Hematopoietic multipotent progenitor cell treated with erythropoietin and hydrocortisone succinate and interleukin-3 and kit ligand, for 4 days (in vitro differentiated cells): ENCODE measurements around the gene TNXB.
"Not testable (repeated sequence)": the region's sequence is repeated elsewhere in the genome, so short reads cannot be mapped to it uniquely, and the experiment has no call there.

ENCODE experiments used
- DNase-seq: peaks from one replicate; pipeline ENCODE4 v3.0.0-alpha.2; 2015

The TNXB gene

DNA sequence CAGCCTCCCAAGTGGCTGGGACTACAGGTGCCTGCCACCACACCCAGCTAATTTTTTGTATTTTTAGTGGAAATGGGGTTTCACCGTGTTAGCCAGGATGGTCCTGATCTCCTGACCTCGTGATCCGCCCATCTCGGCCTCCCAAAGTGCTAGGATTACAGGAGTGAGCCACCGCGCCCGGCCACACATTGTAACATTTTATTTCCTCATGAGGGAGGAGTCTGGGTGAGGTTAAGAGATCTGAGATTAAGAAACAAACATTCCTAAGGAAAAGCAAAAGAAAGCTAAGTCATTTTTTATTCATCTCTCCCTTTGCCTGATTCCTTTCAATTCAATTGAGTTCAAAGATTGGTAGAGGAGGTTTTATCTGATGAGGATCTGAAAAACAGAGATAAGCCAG is 35.1 kb upstream of the TNXB start:
- not testable (repeated sequence) for DNase-seq

DNA sequence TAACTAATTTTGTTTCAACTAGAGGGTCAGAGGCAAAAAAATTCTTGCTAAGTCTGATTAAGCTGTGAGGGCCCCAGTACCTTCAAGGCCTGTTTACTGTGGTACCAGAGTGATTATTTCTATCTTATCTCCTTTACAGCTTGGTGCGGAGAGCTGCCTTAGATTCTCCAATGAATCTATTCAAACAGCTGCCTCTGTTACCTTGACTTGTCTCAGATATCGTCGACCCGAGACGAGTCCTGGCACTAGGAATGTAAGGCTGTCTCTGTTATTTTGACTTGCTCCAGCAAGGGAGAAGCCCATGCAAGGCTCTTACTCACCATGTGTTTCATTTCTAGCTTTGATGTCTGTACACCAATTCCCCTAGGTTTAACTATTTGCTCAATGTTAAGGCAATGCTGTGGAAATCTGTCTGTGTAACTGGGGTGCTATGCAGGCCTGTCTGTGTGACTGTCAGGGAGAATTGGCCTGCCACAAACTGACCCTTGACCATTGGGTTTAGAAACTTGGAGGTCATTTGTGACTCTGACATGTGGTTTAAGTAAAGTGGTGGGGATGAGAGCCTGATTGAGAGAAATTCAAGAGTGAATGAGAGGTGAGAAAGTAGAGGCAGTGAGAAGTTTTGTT is 31.4 kb upstream of the TNXB start:
- DNase-seq, result no peak

DNA sequence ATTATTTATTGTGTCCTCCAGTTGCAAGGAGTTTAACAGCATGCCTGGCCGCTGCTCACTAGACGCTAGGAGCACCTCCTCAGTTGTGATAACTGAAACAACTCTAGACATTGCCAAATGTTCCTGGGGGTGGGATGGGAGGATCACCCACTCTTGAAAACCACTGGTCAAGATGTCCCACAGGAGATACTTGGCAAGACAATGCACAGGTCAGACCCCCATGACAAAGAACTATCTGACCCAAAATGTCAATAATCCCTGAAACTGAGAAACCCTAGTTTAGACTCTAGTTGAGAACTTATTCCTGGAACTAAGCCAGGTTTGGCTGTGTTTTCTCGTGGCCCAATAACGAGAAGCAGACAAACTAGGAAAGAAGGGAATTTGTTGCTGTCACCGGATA is 30.5 kb upstream of the TNXB start:
- DNase-seq, result no peak

DNA sequence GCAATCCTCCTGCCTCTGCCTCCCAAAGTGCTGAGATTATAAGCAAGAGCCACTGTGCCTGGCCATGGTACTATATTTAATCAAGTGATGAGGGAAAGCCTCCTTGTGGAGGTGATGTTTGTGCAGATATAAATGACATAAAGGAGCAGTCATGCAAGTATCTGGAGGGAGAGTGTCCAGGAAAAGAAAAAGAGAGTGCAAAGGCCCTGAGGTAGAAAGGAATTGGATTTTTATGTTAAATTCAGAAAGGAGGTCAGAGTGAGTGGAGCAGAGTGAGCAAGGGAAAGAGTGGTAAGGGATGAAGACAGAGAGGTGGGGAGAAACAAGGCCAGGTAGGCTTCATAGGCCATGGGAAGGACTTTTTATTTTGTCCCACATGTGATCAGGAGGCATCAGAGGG is 28.3 kb upstream of the TNXB start:
- no peak for DNase-seq

DNA sequence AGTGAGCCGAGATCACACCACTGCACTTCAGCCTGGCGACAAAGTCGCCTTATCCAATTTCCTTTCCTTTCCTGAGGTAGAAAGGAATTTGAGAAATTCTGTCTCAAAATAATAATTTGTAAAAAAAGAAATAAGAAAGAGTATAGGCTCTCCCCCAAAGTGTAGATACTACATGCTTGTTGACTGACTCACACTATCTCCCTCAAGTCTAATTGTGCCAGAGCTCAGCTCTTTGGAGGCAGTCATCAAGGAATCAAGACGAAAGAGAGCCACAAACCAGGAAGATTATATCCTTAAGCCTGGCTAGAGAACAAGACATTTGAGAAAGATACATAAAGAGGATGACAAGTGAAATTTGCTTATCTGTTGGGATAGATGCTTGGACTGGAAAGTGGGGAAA is 24.6 kb upstream of the TNXB start:
- DNase-seq, result no peak

DNA sequence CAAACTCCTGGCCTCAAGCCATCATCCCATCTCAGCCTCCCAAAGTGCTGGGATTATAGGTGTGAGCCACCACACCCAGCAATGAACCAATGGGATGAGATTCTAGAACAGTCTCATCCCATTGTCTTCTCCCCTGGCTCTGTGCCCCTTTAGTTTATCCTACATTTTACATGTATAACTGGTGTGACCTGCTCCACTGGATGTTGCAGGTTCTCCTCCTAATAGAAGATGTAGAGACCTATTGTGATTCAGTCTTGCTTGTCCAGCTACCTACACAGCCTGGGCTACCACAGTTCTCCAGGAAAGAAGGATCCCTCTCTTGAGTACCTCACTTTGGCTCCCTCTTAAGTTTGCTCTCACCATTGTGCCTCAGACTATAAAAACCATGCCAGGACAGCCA is 23.0 kb upstream of the TNXB start:
- DNase-seq, result no peak

DNA sequence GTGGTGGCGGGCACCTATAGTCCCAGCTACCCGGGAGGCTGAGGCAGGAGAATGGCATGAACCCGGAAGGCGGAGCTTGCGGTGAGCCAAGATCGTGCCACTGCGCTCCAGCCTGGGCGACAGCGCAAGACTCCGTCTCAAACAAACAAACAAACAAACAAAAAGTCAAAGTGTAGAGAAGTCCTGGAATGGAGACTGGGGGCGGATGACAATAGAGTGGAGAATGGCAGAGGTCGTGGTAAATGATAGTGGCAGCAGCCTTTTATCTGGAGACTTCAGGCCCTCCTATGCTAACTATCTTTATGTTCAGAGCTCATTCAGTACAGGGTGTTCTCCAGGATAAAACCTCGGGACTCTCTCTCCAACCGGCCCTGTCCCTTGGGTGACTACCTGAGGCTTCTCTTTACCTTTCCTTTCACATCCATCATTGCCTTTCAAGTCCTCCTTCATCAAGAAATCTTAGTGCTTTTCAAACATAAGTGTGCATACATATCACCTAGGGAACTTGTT is 22.4 kb upstream of the TNXB start:
- DNase-seq, result peak; percentile 90

DNA sequence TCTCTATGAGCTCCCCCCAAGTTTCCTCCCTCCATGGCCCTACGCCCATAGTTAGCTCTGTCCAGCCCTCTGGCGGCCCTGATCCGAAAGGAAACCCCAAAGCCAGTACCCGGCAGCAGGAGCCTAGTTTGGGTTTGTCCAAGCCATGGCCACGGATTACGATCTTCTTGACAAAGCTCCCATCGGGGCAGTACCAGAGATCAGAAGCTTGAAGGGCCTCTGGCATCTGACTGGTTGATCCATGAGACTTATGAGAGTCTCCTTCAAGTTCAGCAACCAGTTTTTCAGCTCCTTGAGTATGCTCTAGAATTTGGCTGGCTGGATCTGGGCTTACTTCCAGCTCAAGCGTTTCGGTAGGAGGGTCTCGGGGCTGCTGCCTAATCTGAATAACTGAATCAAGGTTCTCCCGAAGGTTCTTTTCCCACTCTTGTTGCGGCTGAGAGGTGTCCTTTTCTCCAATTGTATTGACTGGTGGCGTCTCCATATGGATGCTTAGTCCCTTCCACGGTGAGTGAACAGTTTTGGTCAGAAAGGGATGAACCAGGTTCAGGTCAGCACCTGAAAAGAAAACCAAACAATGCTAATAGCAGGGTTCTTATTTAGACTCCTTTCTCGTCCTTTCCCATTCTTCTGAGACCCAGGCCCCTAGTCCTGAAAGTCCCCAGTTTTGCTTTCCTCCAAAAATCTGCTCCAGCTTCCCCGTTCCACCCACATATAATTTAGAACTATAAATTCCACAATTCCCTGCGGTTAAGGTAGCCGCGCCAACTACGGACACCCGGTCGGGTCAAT is 20.4 kb upstream of the TNXB start:
- no peak for DNase-seq

DNA sequence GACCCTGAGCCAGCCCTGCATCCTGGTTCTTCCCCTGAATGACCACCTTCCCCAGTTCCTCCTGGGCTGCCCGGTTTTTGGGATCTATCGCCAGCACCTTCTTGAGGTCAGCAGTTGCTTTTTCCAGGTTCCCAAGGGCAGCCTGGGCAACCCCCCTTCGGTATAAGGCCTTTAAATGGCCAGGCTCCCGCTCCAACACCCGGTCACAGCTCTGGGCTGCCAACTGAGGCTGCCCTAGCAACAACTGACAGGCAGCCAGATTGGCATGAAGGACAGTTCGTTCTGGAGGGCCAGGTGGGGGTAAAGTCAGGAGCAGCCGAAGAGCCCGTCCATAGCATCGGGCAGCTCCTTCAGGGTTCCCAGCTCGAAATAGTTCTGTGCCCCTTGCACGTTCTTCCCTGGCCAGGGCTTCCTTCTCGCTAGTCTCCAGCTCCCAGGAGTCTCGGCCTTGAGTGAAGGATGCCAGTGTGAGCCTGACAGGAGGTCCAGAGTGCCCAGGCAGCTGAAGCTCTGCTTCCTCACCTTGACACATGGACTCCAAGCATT is 19.7 kb upstream of the TNXB start:
- DNase-seq, result no peak

DNA sequence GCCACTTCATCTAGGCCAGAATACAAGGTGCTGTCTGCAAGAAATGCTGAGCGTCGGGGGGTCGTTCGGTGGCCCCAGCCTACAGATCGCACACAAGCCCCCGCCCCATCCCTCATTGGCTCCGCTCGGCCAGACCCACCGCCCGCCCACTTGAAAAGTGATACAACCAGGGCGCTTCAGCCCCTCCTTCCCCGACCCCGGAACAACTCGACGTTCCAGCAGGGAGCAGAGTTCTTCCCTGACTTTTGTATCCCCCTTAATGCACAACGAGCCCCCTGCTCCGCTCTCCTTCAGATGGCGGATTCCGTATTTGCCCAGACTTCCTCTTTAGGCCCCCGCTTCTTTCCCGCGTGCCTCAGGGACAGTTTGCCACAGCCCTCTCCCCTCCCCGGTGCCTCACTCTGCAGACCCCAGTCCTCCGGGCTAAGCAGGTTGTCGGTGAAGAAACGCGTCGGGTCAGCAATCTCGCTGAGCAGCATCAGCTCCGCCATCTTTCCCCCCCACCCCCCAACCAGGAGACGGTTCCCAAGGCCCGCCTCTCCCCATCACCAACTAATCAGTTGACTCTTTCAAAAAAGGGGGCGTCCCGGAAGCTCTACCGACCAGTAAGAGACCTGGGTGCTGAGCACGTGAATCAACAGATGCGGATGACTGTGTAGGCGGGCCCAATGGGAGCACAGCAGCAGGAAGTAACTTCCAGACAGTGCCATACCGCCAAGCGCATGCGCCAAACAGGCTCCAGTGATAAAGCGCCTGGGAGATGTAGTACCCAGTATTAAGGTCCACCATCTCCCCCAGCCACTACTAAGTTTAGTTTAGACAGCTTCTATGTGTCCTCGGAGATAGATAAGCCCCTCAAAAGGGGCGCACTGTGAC is 18.8 kb upstream of the TNXB start, which contains the start of gene ATF6B:
Gene ATF6B (minus strand): TSS at position 530 of the 876 bp plus-strand sequence. CDS start 39 bp downstream, at position 491.
- DNase-seq, result peak; percentile 100

DNA sequence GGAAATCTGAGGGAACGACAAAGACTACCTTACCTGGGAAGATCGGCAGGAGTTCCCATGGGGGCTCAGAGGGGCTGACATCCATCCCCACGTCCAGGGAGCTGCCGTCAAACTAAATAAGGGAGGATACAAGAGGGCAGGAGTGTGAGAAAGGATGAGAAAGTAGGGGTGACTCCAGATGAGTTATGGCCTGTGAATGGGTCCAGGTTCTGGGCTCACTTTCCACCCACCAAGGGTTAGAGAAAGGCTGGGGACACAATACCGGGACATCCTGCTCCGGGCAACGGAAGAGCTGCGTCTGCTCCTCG is 18.2 kb upstream of the TNXB start:
- no peak for DNase-seq

DNA sequence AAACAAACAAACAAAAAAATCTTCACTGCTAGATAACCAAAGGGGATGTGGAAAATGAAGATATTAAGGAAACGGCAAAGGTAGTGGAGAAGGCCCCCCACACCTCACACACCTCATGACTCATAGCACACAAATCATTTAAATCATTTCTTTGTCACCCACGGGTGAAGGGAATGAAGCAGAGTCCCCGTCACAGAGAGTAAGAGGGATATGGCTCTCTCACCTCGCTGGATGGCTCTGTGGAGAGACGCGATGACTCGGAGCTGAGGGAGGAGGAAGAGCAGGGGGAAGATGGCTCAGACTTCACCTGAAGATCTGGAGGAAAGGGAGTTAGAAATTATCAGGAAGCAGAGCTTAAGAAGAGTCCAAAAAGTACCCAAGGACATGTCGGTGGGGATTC is 17.7 kb upstream of the TNXB start:
- no peak for DNase-seq

DNA sequence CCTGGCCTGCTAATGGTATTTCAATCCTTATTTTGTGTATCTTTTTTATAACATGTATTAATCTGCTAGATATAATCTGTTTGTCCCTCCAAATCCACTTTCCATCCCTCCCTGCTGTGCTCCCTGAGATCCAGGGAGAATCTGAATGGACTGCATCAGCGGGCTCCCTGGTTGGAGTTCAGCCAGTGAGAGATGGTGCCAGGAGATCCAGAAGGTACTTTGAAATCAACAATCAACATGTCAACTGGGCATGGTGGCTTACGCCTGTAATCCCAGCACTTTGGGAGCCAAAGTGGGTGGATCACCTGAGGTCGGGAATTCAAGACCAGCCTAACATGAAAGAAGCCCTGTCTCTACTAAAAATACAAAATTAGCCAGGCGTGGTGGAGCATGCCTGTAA is 14.5 kb upstream of the TNXB start:
- DNase-seq, result no peak

DNA sequence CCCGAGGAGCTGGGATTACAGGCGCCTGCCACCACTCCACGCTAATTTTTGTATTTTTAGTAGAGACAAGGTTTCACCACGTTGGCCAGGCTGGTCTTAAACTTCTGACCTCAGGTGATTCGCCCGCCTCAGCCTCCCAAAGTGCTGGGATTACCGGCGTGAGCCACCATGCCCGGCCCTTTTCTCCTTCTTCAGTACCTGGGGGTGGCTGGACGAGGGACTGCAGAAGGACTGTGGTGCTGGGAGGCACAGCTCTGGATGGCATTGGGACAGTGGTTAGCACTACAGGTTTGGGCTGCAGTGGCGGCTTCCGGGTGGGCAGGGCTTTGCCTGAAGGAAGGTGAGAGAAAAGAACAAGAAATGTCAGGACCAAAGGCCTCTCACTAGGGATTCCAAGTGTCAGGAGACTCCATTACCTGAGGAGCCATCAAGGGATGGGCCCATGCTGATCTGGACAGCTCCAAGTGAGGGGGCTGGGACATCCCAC is 11.5 kb upstream of the TNXB start:
- DNase-seq, result no peak

DNA sequence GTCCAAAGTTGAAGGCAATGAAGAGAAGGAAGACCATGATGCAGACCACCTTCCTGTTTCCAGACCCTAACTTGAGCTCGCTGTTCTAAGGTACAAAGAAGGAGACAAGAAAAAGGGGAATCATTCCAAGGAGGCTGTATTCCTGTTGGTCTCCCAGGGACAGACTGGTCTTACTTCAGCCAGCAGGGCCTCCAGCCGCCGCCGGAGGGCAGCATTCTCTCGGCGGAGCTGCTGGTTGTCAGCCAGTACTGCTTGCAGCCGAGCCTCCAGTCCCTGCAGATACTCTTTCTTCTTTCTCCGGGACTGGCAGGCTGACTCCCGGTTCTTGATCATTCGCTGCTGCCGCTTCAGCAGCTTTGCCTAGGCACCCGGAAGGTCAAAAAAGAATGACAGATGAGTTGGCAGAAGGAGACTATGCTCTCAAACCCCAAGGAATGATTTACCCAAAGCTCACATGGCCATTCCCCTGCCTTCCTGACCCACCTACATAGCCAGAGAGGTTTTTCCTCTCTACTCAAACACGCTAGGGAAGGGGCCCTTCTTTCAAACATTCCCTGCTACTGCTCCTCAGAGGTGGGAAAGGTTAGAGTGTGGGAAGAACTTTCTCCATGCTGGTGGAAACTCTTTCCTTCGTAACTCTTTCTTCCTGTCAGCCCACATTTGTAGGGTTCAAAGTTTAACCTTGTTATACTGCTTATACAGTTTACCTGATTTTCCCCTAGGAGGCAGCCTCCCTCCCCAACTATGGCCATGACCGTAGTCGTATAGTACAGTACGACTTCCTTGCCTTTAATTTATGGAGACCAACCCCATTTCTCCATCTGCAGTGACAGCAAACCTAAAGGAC is 9.9 kb upstream of the TNXB start:
- peak; percentile 91 for DNase-seq

DNA sequence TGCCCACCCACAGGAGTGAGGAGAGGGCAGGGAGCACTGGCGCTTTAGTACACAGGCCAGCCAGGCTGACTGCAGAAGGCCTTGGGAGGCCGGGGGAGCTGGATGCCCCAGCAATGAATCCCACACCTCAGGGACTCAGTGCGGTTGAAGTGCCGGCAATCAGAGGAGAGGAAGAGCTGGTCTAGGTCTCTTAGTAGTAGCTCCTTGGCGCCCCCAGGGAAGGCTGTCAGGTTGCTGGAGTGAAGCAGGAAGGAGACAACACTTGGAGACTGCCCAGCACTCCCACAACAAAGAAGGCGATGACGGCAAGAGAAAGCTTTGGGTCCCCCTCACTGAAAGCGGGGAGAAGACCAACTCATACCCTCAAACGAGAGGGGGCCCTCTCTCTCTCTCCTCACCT is 8.3 kb upstream of the TNXB start:
- no peak for DNase-seq

DNA sequence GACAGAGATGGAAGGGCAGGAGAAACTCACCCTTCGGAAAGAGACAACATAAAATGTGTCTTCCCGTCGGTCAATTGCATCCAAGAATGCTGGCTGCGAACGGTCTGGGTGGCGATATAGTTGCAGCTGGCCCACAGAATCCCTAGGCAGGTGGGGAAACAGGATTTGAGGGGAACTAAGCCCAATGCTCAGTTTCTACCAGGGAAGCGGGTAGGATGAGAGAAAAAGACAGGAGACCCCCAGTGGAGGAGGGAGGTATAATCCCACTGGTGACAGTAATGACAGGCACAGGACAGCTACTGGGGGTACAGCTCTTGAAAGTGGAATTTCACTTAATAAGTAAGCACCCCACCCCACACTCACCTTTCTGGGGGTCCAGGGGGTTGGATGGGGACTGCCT is 7.5 kb upstream of the TNXB start:
- peak; percentile 66 for DNase-seq

DNA sequence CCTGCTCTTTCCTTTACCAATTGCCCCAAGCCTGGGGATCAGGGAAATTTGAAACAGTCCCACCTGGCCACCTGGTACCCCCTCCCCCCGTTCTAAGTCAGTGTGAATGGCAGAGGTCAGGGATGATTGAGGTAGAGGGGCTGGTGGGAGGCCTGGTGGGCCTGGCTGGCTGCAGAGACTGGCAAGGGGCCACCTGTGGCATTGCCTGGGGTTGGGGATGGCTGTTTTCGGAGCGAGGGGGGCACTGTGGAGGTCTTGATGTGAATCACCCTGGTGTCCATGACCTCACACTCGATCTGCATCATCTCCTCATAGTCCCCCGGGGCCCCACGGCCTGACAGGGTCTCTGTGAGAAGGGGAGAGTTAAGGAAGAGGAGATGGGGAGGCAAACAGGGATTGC is 6.5 kb upstream of the TNXB start:
- no peak for DNase-seq

DNA sequence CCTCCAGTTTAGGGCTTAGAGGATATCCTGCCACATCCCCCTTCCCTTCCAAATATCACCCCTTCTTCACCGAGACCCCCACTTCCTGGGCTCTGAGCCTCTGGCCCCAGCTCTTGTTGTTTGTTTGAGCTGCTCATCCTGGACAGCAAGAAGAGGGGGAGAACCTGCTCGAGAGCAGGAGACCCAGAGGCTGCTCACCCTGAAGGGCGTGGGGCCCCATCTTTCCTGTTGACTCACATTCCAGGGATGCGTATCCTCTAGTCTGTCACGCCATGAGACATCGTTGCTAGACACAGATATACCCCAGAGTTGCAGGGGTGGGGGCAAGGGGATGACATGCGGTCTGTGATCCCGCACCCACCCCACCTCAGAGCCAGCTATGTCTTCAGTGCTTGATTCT is 5.7 kb upstream of the TNXB start:
- DNase-seq, result no peak

DNA sequence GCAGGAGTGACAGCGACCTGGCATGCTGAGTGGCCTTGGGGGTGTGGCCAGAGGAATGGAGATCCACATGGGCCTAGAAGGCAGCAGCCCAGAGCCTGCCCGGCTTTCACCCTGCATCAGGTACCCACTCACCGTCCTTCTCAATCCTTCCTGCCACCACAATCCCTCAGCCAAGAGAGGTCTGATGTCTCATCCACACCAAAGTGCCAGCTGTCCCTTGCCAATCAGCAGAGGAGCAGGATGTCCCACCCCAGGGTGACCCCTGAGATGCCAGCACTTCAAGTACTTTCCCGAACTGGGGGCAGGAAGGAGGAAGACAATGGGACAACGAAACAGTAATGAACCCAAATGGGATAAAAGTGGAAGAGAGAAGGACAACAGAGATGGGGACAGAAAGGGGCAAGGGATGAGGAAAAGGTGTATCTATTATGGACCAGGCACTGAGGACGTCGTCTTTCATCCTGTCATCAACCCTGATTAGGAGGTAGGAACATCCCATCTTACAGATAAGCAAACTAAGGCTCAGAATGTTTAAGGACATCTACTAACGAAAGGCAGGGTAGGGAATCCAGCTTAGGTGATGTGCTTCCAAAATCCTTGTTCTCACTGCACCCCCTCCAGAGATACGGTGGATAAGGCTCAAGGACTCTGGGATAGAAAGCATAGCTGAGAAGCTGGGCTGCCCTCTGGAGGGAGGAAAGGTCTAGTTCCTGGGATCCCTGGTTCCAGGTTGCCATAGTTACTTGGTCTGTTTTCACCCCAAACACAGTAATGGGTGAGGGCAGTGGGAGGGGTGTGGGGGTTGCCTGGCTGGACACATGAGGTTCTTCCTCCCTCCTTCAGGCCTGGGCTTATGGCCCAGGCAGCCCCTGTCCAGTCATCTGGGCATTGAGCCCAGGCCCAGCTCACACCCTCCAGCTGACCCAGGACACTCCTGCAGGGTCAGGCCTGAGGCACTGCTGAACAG is 4.5 kb upstream of the TNXB start:
- no peak for DNase-seq

DNA sequence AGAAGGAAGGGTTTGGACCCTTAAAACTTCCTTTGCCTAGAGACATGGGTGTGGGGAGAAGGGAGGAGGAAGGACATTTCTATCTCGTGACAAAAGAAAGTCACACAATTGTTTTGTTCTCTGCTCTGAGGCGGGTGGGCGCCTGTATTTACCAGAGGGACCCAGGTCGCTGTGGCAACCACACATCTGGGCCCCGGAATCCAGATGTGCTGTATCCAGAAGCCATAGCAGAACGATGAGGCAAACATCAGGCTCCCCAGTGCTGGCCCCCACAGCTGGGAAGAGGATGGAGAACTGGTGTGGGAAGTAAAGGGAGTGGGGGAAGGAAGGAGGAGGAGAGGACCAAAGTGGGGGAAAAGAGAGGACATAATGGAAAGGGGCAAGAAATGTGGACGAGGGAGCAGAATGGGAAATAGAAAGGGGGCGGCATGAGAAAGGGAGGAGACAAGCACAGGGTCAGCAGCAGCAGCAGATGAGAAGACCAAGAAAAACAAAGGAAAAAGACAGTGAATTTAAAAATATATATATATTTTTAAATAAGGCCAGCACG is 3.4 kb upstream of the TNXB start:
- no peak for DNase-seq
